Measurements from ENCODE around the gene TMPRSS5. TPM values are rescaled to one million over a fixed set of nuclear protein-coding genes. Genes with fewer than 3 reads are reported as not detected.

The TMPRSS5 gene
- total RNA-seq, 2 donors from 2014 or later, result 2.0 TPM; not detected in 1

DNA sequence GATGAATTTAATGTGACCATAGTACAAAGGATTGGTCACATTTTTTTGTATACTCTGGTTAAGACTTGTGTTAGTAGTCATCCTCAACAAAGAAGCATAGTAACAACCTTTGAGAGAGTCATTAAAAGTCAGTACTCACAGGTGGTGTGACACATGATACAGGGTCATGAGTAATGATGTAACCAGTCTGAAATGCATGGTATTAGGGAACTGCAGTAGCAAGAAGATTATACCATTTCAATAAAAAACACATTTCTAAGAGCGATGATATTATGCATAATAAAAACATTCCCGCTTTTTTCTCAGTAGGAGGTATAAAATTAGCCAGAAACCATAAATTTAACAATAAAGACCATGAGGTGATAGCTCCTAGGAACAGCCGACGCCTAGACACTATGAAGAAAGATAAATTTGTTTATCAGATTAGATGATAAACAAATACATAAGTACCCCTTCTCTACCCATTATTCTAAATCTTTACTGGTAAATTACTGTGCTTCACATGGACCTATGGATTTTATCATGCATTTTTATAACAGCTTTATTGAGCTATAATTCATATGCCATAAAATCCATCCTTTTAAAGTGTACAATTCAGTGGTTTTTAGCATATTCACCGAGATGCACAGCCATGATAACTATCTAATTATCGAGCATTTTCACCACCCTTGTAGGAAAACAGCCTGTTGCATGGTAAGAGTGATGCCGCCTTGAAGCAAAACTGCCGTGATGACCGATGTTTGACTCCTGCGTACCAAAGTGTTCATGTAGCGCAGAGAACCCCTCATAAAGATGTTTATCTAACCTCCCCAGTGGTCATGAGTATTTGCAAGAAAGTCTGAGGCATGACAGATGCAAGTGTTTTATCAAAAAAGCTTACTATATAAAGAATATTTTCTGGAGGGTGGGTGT is 41.8 kb downstream of the TMPRSS5 start:
- Histone ChIP-seq H3K36me3 (no peaks in the 10 kb centered on the region), H3K27ac (no peak overlapping the region), H3K27me3 (replicated peaks; ENCODE audit: insufficient read depth) (no peaks in the 10 kb centered on the region), H3K4me3 (no peak overlapping the region), H3K9me3 (peaks cover 4% of the 10 kb centered on the region), H3K4me1 (ENCODE audit: control insufficient read depth in 1 of 2, low read depth in 2 of 2) (peaks cover 0 to 19% of the 10 kb centered on the region in 2 donors)
- no peak for DNase-seq (ENCODE audit: low spot score)
- no peak for TF ChIP-seq CTCF (IDR thresholded peaks at IDR 0.05)
- ATAC-seq (ENCODE audit: insufficient number of reproducible peaks, low FRiP score, low read depth), result no peak

GRCh38 chr11:113663567-113663966 is 42.5 kb downstream of the TMPRSS5 start:
- Histone ChIP-seq H3K27ac (no peak overlapping the region), H3K27me3 (replicated peaks; ENCODE audit: insufficient read depth) (no peaks in the 10 kb centered on the region), H3K36me3 (no peaks in the 10 kb centered on the region), H3K9me3 (peaks cover 4% of the 10 kb centered on the region), H3K4me3 (no peak overlapping the region), H3K4me1 (ENCODE audit: control insufficient read depth in 1 of 2, low read depth in 2 of 2) (peaks cover 0 to 11% of the 10 kb centered on the region in 2 donors)
- no peak for ATAC-seq (ENCODE audit: insufficient number of reproducible peaks, low FRiP score, low read depth)
- no peak for DNase-seq (ENCODE audit: low spot score)
- no peak for TF ChIP-seq CTCF (IDR thresholded peaks at IDR 0.05)

- no peak for ATAC-seq (ENCODE audit: insufficient number of reproducible peaks, low FRiP score, low read depth)
- no peak for DNase-seq (ENCODE audit: low spot score)
- Histone ChIP-seq H3K36me3 (no peaks in the 10 kb centered on the region), H3K27ac (no peak overlapping the region), H3K4me1 (ENCODE audit: control insufficient read depth in 1 of 2, low read depth in 2 of 2) (no peaks in the 10 kb centered on the region), H3K9me3 (no peaks in the 10 kb centered on the region), H3K27me3 (replicated peaks; ENCODE audit: insufficient read depth) (no peaks in the 10 kb centered on the region), H3K4me3 (no peak overlapping the region)
- no peak for TF ChIP-seq CTCF (IDR thresholded peaks at IDR 0.05)
These were observed 50.3 kb downstream of the TMPRSS5 start for GRCh38 chr11:113655771-113656170.

DNA sequence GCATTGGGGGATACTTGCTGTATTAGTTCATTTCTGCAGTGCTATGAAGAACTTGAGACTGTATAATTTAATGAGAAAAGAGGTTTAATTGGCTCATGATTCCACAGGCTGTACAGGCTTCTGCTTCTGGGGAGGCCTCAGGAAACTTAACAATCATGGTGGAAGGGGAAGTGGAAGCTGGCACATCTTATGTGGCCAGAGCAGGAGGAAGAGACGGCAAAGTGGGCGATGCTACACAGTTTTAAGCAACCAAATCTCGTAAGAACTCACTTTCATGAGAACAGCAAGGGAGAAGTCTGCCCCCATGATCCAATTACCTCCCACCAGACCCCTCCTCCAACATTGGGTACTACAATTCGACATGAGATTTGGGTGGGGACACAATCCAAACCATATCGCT is 55.1 kb downstream of the TMPRSS5 start:
- no peaks in the 10 kb centered on the region for H3K9me3 ChIP-seq
- H3K27me3 ChIP-seq (replicated peaks; ENCODE audit: insufficient read depth), result no peaks in the 10 kb centered on the region
- no peak overlapping the region for H3K27ac ChIP-seq
- no peak for TF ChIP-seq CTCF (IDR thresholded peaks at IDR 0.05)
- H3K4me1 ChIP-seq (ENCODE audit: control insufficient read depth in 1 of 2, low read depth in 2 of 2), result no peaks in the 10 kb centered on the region
- DNase-seq (ENCODE audit: low spot score), result no peak
- H3K4me3 ChIP-seq, result no peak overlapping the region
- no peak for ATAC-seq (ENCODE audit: insufficient number of reproducible peaks, low FRiP score, low read depth)
- H3K36me3 ChIP-seq, result no peaks in the 10 kb centered on the region

GRCh38 chr11:113649311-113649710 is 56.8 kb downstream of the TMPRSS5 start:
- Histone ChIP-seq H3K4me3 (no peak overlapping the region), H3K27ac (no peak overlapping the region), H3K36me3 (no peaks in the 10 kb centered on the region), H3K9me3 (no peaks in the 10 kb centered on the region), H3K27me3 (replicated peaks; ENCODE audit: insufficient read depth) (no peaks in the 10 kb centered on the region), H3K4me1 (ENCODE audit: control insufficient read depth in 1 of 2, low read depth in 2 of 2) (no peaks in the 10 kb centered on the region)
- no peak for TF ChIP-seq CTCF (IDR thresholded peaks at IDR 0.05)
- ATAC-seq (ENCODE audit: insufficient number of reproducible peaks, low FRiP score, low read depth) (no peak), DNase-seq (ENCODE audit: low spot score) (no peak)

All from thoracic aorta (tissue), 2 donors.